ENCODE data around the gene DAND5. TPM values are rescaled to one million over a fixed set of nuclear protein-coding genes. Genes with fewer than 3 reads are reported as not detected.
A peak's percentile ranks its signal among the peaks of the same experiment; 100 is the strongest.

Gene DAND5
- total RNA-seq, 6 donors from 2014 or later = not detected

- Histone ChIP-seq H3K27ac (peak overlapping the region in 3 of 4 donors; percentile 36 to 92 (median 83)), H3K9me3 (no peaks in the 10 kb centered on the region)
- 48 to 90% methylated on average over 2 of the region's 2 CpGs for WGBS, 2 donors
Observed at GRCh38 chr19:12940897-12941296, 28.5 kb upstream of the DAND5 start.

GRCh38 chr19:12943437-12944044 is 25.8 kb upstream of the DAND5 start:
- Histone ChIP-seq H3K9me3 (no peaks in the 10 kb centered on the region), H3K27ac (peak overlapping the region in 2 of 4 donors; percentile 24 to 97), H3K4me1 (peaks cover 48 to 76% (median 59%) of the 10 kb centered on the region in 4 donors), H3K36me3 (peaks cover 20 to 71% (median 56%) of the 10 kb centered on the region in 4 donors), H3K4me3 (no peak overlapping the region), H3K27me3 (no peaks in the 10 kb centered on the region)
- no peak for ATAC-seq (ENCODE audit: low FRiP score in 2 of 2)
- 72 to 79% methylated on average over 18 of the region's 18 CpGs for WGBS, 2 donors
- TF ChIP-seq CTCF (IDR thresholded peaks at IDR 0.05) (no peak), POLR2A (IDR thresholded peaks at IDR 0.05) (no peak), POLR2AphosphoS5 (IDR thresholded peaks at IDR 0.05) (no peak), EP300 (IDR thresholded peaks at IDR 0.05) (no peak)
- DNase-seq = peak in 1 of 2 donors; percentile 63

More at GRCh38 chr19:12940897-12941296, 28.5 kb upstream of the DAND5 start:
- DNase-seq (no peak), ATAC-seq (ENCODE audit: low FRiP score in 2 of 2) (no peak)
- H3K4me3 ChIP-seq = peak overlapping the region in 1 of 4 donors; percentile 68
- H3K36me3 ChIP-seq = peaks cover 14 to 60% (median 45%) of the 10 kb centered on the region in 4 donors
- TF ChIP-seq CTCF (IDR thresholded peaks at IDR 0.05) = no peak
- no peak for TF ChIP-seq POLR2A (IDR thresholded peaks at IDR 0.05)
- TF ChIP-seq EP300 (IDR thresholded peaks at IDR 0.05) = no peak
- TF ChIP-seq POLR2AphosphoS5 (IDR thresholded peaks at IDR 0.05) = no peak
- H3K4me1 ChIP-seq = peaks cover 45 to 69% (median 58%) of the 10 kb centered on the region in 4 donors
- H3K27me3 ChIP-seq = no peaks in the 10 kb centered on the region

- ATAC-seq (ENCODE audit: low FRiP score in 2 of 2) (no peak), DNase-seq (no peak)
- Histone ChIP-seq H3K9me3 (no peaks in the 10 kb centered on the region), H3K4me3 (no peak overlapping the region), H3K27ac (peak overlapping the region in 3 of 4 donors; percentile 96 to 98 (median 97)), H3K4me1 (peaks cover 47 to 74% (median 58%) of the 10 kb centered on the region in 4 donors), H3K36me3 (peaks cover 27 to 77% (median 63%) of the 10 kb centered on the region in 4 donors), H3K27me3 (no peaks in the 10 kb centered on the region)
- WGBS, 2 donors = 64 to 79% methylated on average over 2 of the region's 2 CpGs
- TF ChIP-seq POLR2AphosphoS5 (IDR thresholded peaks at IDR 0.05) (no peak), POLR2A (IDR thresholded peaks at IDR 0.05) (no peak), CTCF (IDR thresholded peaks at IDR 0.05) (no peak), EP300 (IDR thresholded peaks at IDR 0.05) (no peak)
Observed at GRCh38 chr19:12944104-12944674, 25.2 kb upstream of the DAND5 start.

- peak; percentile 91 to 98 for ATAC-seq (ENCODE audit: low FRiP score in 2 of 2)
- peak in 1 of 4 donors; percentile 66 for TF ChIP-seq EP300 (IDR thresholded peaks at IDR 0.05)
- TF ChIP-seq POLR2A (IDR thresholded peaks at IDR 0.05) = peak in 3 of 4 donors; percentile 50 to 95 (median 79)
- peak in 4 of 6 experiments; percentile 23 to 48 (median 40) for TF ChIP-seq CTCF (IDR thresholded peaks at IDR 0.05)
- TF ChIP-seq POLR2AphosphoS5 (IDR thresholded peaks at IDR 0.05) = peak; percentile 98 to 99
- 2 to 4% methylated on average over 6 to 45 of the region's 62 CpGs for WGBS, 2 donors
- H3K9me3 ChIP-seq = no peaks in the 10 kb centered on the region
- peak; percentile 98 to 99 for DNase-seq
- no peaks in the 10 kb centered on the region for H3K27me3 ChIP-seq
- peak within 1 kb of the TSS; percentile 95 to 98 (median 96) for H3K27ac ChIP-seq
- H3K4me3 ChIP-seq = peak within 1 kb of the TSS; percentile 85 to 99 (median 90)
- peaks cover 34 to 60% (median 47%) of the 10 kb centered on the region in 4 donors for H3K4me1 ChIP-seq
- H3K36me3 ChIP-seq = peaks cover 38 to 77% (median 67%) of the 10 kb centered on the region in 4 donors
Observed at GRCh38 chr19:12945479-12946091, 23.8 kb upstream of the DAND5 start, which contains the start of gene RAD23A. RAD23A (plus strand) TSS chr19:12945862; CDS start chr19:12945949, 87 bp downstream.
